Skeletal muscle tissue (tissue), 4 donors: ENCODE measurements around the gene SLC17A1. TPM values are rescaled to one million over a fixed set of nuclear protein-coding genes. Genes with fewer than 3 reads are reported as not detected.

Experiments
- H3K27ac ChIP-seq: one replicate; pipeline ENCODE4 v1.7.0; 2013; ENCODE audit warnings: mild to moderate bottlenecking, low read depth, low read length, inconsistent platforms
- H3K27me3 ChIP-seq, 3 donors: one replicate each; pipeline ENCODE4 v1.7.0; 2013; ENCODE audit warnings: low read length in 3 of 3; ENCODE audit not compliant: control insufficient read depth in 3 of 3, insufficient read depth in 3 of 3
- H3K36me3 ChIP-seq, 3 donors: one replicate each; pipeline ENCODE4 v1.7.0; 2013; ENCODE audit warnings: low read length in 3 of 3; ENCODE audit not compliant: control insufficient read depth in 3 of 3, insufficient read depth in 3 of 3
- H3K4me1 ChIP-seq, 3 donors: one replicate each; pipeline ENCODE4 v1.7.0; 2013; ENCODE audit warnings: low read length in 3 of 3, mild to moderate bottlenecking in 3 of 3; ENCODE audit not compliant: control insufficient read depth in 3 of 3, insufficient read depth in 3 of 3
- H3K4me3 ChIP-seq, 3 donors: one replicate each; pipeline ENCODE4 v1.7.0; 2013; ENCODE audit warnings: low read length in 3 of 3
- H3K9ac ChIP-seq, 3 donors: one replicate each; pipeline ENCODE4 v1.7.0; 2013; ENCODE audit warnings: low read length in 3 of 3, mild to moderate bottlenecking in 3 of 3, moderate library complexity in 2 of 3, low read depth in 1 of 3
- H3K9me3 ChIP-seq, 3 donors: one replicate each; pipeline ENCODE4 v1.7.0; 2013; ENCODE audit warnings: low read length in 3 of 3; ENCODE audit not compliant: control insufficient read depth in 3 of 3
- total RNA-seq: library from RNA; depleted of rRNA; stranded (reverse); fragments of >200 nt; gene quantifications from one replicate; pipeline ENCODE4 v1.2.3, GENCODE V29; 2014
- donor health status: Osteomylitis.

Gene SLC17A1
- total RNA-seq, 1 donor from 2014 or later: not detected

- Histone ChIP-seq H3K9me3 (no peaks in the 10 kb centered on the region), H3K27ac (no peak overlapping the region), H3K4me3 (no peak overlapping the region), H3K9ac (no peak overlapping the region), H3K36me3 (no peaks in the 10 kb centered on the region), H3K27me3 (no peaks in the 10 kb centered on the region), H3K4me1 (no peaks in the 10 kb centered on the region)
Measured at GRCh38 chr6:25793970-25794369, 37.9 kb downstream of the SLC17A1 start.

GRCh38 chr6:25792016-25792415 is 39.8 kb downstream of the SLC17A1 start:
- Histone ChIP-seq H3K27ac (no peak overlapping the region), H3K27me3 (no peaks in the 10 kb centered on the region), H3K9me3 (no peaks in the 10 kb centered on the region), H3K9ac (no peak overlapping the region), H3K4me1 (no peaks in the 10 kb centered on the region), H3K36me3 (no peaks in the 10 kb centered on the region), H3K4me3 (no peak overlapping the region)

GRCh38 chr6:25789475-25789874 is 42.4 kb downstream of the SLC17A1 start:
- Histone ChIP-seq H3K27me3 (no peaks in the 10 kb centered on the region), H3K27ac (no peak overlapping the region), H3K4me1 (no peaks in the 10 kb centered on the region)

GRCh38 chr6:25788305-25788922 is 43.4 kb downstream of the SLC17A1 start:
- Histone ChIP-seq H3K4me3 (no peak overlapping the region), H3K9ac (no peak overlapping the region), H3K27me3 (no peaks in the 10 kb centered on the region), H3K9me3 (no peaks in the 10 kb centered on the region), H3K27ac (no peak overlapping the region), H3K4me1 (no peaks in the 10 kb centered on the region), H3K36me3 (no peaks in the 10 kb centered on the region)

More at GRCh38 chr6:25789475-25789874, 42.4 kb downstream of the SLC17A1 start:
- H3K36me3 ChIP-seq: no peaks in the 10 kb centered on the region
- H3K9me3 ChIP-seq: no peaks in the 10 kb centered on the region
- no peak overlapping the region for H3K9ac ChIP-seq
- H3K4me3 ChIP-seq: no peak overlapping the region

GRCh38 chr6:25787428-25787827 is 44.4 kb downstream of the SLC17A1 start:
- H3K36me3 ChIP-seq: no peaks in the 10 kb centered on the region

GRCh38 chr6:25781134-25781533 is 50.7 kb downstream of the SLC17A1 start:
- H3K36me3 ChIP-seq: no peaks in the 10 kb centered on the region
- H3K9ac ChIP-seq: no peak overlapping the region
- no peak overlapping the region for H3K4me3 ChIP-seq
- H3K27me3 ChIP-seq: no peaks in the 10 kb centered on the region
- H3K27ac ChIP-seq: no peak overlapping the region
- no peaks in the 10 kb centered on the region for H3K4me1 ChIP-seq
- H3K9me3 ChIP-seq: no peaks in the 10 kb centered on the region

More at GRCh38 chr6:25787428-25787827, 44.4 kb downstream of the SLC17A1 start:
- no peak overlapping the region for H3K9ac ChIP-seq
- no peaks in the 10 kb centered on the region for H3K4me1 ChIP-seq
- H3K9me3 ChIP-seq: no peaks in the 10 kb centered on the region
- H3K27ac ChIP-seq: no peak overlapping the region
- no peaks in the 10 kb centered on the region for H3K27me3 ChIP-seq
- no peak overlapping the region for H3K4me3 ChIP-seq

- no peak overlapping the region for H3K27ac ChIP-seq
- H3K4me1 ChIP-seq: no peaks in the 10 kb centered on the region
- no peaks in the 10 kb centered on the region for H3K9me3 ChIP-seq
- H3K27me3 ChIP-seq: no peaks in the 10 kb centered on the region
- H3K36me3 ChIP-seq: no peaks in the 10 kb centered on the region
- no peak overlapping the region for H3K9ac ChIP-seq
- no peak overlapping the region for H3K4me3 ChIP-seq
Measured at GRCh38 chr6:25777856-25778649, 53.8 kb downstream of the SLC17A1 start.

- Histone ChIP-seq H3K9me3 (no peaks in the 10 kb centered on the region), H3K36me3 (no peaks in the 10 kb centered on the region), H3K27me3 (no peaks in the 10 kb centered on the region), H3K4me3 (no peak overlapping the region), H3K27ac (no peak overlapping the region), H3K4me1 (no peaks in the 10 kb centered on the region), H3K9ac (no peak overlapping the region)
Measured at GRCh38 chr6:25777031-25777430, 54.8 kb downstream of the SLC17A1 start.

- Histone ChIP-seq H3K9ac (no peak overlapping the region), H3K27me3 (no peaks in the 10 kb centered on the region), H3K4me3 (no peak overlapping the region), H3K9me3 (no peaks in the 10 kb centered on the region), H3K4me1 (no peaks in the 10 kb centered on the region), H3K27ac (no peak overlapping the region), H3K36me3 (no peaks in the 10 kb centered on the region)
Measured at GRCh38 chr6:25774120-25774715, 57.6 kb downstream of the SLC17A1 start.

GRCh38 chr6:25769983-25770382 is 61.9 kb downstream of the SLC17A1 start:
- Histone ChIP-seq H3K4me1 (no peaks in the 10 kb centered on the region), H3K27me3 (peaks cover 0 to under 1% (median 0%) of the 10 kb centered on the region in 3 donors), H3K36me3 (no peaks in the 10 kb centered on the region), H3K27ac (no peak overlapping the region), H3K4me3 (no peak overlapping the region), H3K9me3 (no peaks in the 10 kb centered on the region), H3K9ac (no peak overlapping the region)
